Testis (tissue), 2 donors: ENCODE results near the gene SPOP.

ENCODE experiments used
- POLR2A ChIP-seq: fragments of 450-650 bp; IDR thresholded peaks from one replicate; pipeline ENCODE4 v1.6.1; 2017; ENCODE audit warnings: antibody characterized with exemption, mild to moderate bottlenecking, moderate library complexity
- TF ChIP-seq, protein P1 (sequence below), 3 experiments: fragments of 450-650 bp in 2 of 3; fragments of 200-600 bp in 1 of 3; sonication (generic) in 1 of 3; IDR thresholded peaks; one replicate each; pipeline ENCODE4 v1.5.1; 2016 to 2019; ENCODE audit warnings: antibody characterized with exemption in 3 of 3, mild to moderate bottlenecking in 2 of 3, moderate library complexity in 1 of 3

DNA sequence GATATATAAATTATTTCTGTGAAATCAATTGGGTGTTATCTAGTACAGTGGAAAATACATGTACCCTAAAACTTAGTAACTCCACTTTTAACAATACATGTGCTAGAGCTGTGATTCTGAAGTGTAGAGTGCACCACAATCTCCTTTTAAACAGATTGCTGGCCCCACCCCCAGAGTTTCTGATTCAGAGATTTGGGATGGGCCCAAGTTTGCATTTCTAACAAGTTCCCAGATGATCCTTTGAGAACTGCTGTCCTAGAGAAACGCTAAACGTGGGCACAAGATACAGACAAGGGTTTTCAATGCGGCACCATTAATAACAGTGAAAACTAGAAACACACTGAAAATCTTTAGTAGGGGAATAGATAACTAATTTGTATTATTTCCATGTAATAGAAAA, 53.0 kb downstream of the SPOP start:
- TF ChIP-seq, protein P1, sequence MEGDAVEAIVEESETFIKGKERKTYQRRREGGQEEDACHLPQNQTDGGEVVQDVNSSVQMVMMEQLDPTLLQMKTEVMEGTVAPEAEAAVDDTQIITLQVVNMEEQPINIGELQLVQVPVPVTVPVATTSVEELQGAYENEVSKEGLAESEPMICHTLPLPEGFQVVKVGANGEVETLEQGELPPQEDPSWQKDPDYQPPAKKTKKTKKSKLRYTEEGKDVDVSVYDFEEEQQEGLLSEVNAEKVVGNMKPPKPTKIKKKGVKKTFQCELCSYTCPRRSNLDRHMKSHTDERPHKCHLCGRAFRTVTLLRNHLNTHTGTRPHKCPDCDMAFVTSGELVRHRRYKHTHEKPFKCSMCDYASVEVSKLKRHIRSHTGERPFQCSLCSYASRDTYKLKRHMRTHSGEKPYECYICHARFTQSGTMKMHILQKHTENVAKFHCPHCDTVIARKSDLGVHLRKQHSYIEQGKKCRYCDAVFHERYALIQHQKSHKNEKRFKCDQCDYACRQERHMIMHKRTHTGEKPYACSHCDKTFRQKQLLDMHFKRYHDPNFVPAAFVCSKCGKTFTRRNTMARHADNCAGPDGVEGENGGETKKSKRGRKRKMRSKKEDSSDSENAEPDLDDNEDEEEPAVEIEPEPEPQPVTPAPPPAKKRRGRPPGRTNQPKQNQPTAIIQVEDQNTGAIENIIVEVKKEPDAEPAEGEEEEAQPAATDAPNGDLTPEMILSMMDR (IDR thresholded peaks at IDR 0.05) = no peak
- TF ChIP-seq POLR2A = no peak
